SK-N-SH treated with all-trans-retinoic acid at 6 μM for 48 hours (cell line): Measurements from ENCODE around the gene NTM.

Experiments used
- ATAC-seq: fragments of 200-7000 bp; cut with Tn5 transposase; 3 replicates; pipeline ENCODE4 v1.9.1; 2020; ENCODE audit warnings: mild to moderate bottlenecking, moderate library complexity
- ARNTL ChIP-seq: fragments of 450-650 bp; formaldehyde crosslinking; IDR thresholded peaks from 2 replicates; pipeline ENCODE4 v1.5.0; 2020; ENCODE audit warnings: low read depth, mild to moderate bottlenecking, moderate library complexity, borderline replicate concordance
- BACH2 ChIP-seq: fragments of 250-450 bp; sonication (Bioruptor Pico); IDR thresholded peaks from 2 replicates; pipeline ENCODE4 v1.9.0; 2021; ENCODE audit warnings: mild to moderate bottlenecking, borderline replicate concordance
- ESRRG ChIP-seq: fragments of 250-450 bp; sonication (Bioruptor Pico); IDR thresholded peaks from 2 replicates; pipeline ENCODE4 v1.6.1; 2021; ENCODE audit warnings: mild to moderate bottlenecking
- GLIS3 ChIP-seq: fragments of 250-450 bp; sonication (Bioruptor Pico); IDR thresholded peaks from 2 replicates; pipeline ENCODE4 v1.5.0; 2020; ENCODE audit warnings: mild to moderate bottlenecking, moderate library complexity
- PPARA ChIP-seq: fragments of 250-450 bp; sonication (Bioruptor Pico); IDR thresholded peaks from 2 replicates; pipeline ENCODE4 v1.5.0; 2020; ENCODE audit warnings: mild to moderate bottlenecking, borderline replicate concordance
- RARB ChIP-seq: fragments of 250-450 bp; sonication (Bioruptor Pico); IDR thresholded peaks from 2 replicates; pipeline ENCODE4 v1.8.0; 2021; ENCODE audit warnings: mild to moderate bottlenecking, moderate library complexity
- SNAI2 ChIP-seq: fragments of 250-450 bp; sonication (Bioruptor Pico); IDR thresholded peaks from 2 replicates; pipeline ENCODE4 v1.5.0; 2020; ENCODE audit warnings: mild to moderate bottlenecking, moderate library complexity
- TOX ChIP-seq: fragments of 250-450 bp; sonication (Bioruptor Pico); IDR thresholded peaks from 2 replicates; pipeline ENCODE4 v1.8.0; 2021; ENCODE audit warnings: mild to moderate bottlenecking, moderate library complexity, borderline replicate concordance
- ZC3H10 ChIP-seq: fragments of 250-450 bp; sonication (Bioruptor Pico); IDR thresholded peaks from 2 replicates; pipeline ENCODE4 v1.5.1; 2021; ENCODE audit warnings: mild to moderate bottlenecking, moderate library complexity
- ZFP3 ChIP-seq: fragments of 250-450 bp; sonication (Bioruptor Pico); IDR thresholded peaks from 2 replicates; pipeline ENCODE4 v1.5.0; 2020; ENCODE audit warnings: mild to moderate bottlenecking, moderate library complexity
- ZFP30 ChIP-seq: fragments of 450-650 bp; formaldehyde crosslinking; IDR thresholded peaks from 2 replicates; pipeline ENCODE4 v1.5.0; 2022; ENCODE audit warnings: mild to moderate bottlenecking, moderate library complexity
- ZNF8 ChIP-seq: fragments of 450-650 bp; formaldehyde crosslinking; IDR thresholded peaks from 2 replicates; pipeline ENCODE4 v1.5.0; 2020; ENCODE audit warnings: mild to moderate bottlenecking, moderate library complexity
- TF ChIP-seq, protein P1 (sequence below): fragments of 250-450 bp; sonication (Bioruptor Pico); IDR thresholded peaks from 2 replicates; pipeline ENCODE4 v1.5.0; 2020; ENCODE audit warnings: mild to moderate bottlenecking, moderate library complexity
- TF ChIP-seq, protein P2 (sequence below): fragments of 250-450 bp; sonication (Bioruptor Pico); IDR thresholded peaks from 2 replicates; pipeline ENCODE4 v1.5.1; 2020; ENCODE audit warnings: low read depth, mild to moderate bottlenecking, moderate library complexity
- TF ChIP-seq, protein P3 (sequence below): fragments of 250-450 bp; sonication (Bioruptor Pico); IDR thresholded peaks from 2 replicates; pipeline ENCODE4 v1.8.0; 2021; ENCODE audit warnings: low read depth, mild to moderate bottlenecking, moderate library complexity, borderline replicate concordance
- TF ChIP-seq, protein P4 (sequence below): fragments of 250-450 bp; sonication (Bioruptor Pico); IDR thresholded peaks from 2 replicates; pipeline ENCODE4 v1.8.0; 2020; ENCODE audit warnings: mild to moderate bottlenecking, moderate library complexity, borderline replicate concordance

NTM gene

DNA sequence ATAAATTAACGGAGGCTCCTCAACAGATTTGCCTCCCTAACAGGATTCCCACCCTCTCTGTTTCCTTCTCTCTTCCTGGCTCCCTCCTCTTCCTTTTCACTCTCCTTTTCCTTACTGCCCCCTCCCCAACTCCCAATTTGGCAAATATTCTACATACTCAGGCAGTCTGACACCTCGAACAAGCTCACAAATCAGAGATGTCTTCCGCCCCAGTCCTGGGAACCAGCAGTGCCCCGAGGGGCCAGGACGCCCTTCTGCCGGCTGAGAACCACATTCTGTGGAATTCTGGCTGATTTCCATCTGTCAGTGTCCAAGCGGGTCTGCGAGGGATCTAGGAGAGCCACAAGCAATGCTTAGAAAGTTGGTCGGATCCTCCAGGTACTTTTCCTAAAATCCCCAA lies 94.0 kb downstream of the NTM start (continued):
- TF ChIP-seq, protein P1, sequence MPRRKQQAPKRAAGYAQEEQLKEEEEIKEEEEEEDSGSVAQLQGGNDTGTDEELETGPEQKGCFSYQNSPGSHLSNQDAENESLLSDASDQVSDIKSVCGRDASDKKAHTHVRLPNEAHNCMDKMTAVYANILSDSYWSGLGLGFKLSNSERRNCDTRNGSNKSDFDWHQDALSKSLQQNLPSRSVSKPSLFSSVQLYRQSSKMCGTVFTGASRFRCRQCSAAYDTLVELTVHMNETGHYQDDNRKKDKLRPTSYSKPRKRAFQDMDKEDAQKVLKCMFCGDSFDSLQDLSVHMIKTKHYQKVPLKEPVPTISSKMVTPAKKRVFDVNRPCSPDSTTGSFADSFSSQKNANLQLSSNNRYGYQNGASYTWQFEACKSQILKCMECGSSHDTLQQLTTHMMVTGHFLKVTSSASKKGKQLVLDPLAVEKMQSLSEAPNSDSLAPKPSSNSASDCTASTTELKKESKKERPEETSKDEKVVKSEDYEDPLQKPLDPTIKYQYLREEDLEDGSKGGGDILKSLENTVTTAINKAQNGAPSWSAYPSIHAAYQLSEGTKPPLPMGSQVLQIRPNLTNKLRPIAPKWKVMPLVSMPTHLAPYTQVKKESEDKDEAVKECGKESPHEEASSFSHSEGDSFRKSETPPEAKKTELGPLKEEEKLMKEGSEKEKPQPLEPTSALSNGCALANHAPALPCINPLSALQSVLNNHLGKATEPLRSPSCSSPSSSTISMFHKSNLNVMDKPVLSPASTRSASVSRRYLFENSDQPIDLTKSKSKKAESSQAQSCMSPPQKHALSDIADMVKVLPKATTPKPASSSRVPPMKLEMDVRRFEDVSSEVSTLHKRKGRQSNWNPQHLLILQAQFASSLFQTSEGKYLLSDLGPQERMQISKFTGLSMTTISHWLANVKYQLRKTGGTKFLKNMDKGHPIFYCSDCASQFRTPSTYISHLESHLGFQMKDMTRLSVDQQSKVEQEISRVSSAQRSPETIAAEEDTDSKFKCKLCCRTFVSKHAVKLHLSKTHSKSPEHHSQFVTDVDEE (CRISPR knock-in tag) = no peak
- no peak for TF ChIP-seq BACH2 (CRISPR knock-in tag)
- TF ChIP-seq ESRRG (CRISPR knock-in tag) = no peak
- no peak for TF ChIP-seq ARNTL (CRISPR knock-in tag)
- no peak for TF ChIP-seq PPARA (CRISPR knock-in tag)

DNA sequence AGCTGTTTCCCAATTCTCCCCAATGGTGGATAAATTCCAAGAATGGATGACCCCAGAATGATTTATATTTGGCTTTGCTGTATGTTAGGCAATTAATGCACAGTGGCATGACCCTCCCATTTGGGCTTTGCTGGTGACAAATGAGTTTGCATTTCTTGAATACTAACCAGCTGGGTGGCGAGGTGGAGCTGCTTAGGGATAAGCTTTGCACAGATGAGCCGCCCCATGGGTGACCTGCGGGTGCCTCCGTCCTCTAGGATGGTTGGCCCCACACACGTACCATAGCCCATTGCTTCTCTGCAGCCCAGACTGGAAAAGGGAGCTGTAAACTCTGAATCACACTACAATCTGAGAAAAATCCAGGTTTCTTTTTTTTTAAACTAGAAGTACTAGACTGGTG lies 94.6 kb downstream of the NTM start:
- ATAC-seq = no peak
- no peak for TF ChIP-seq PPARA (CRISPR knock-in tag)
- TF ChIP-seq ZFP30 (CRISPR knock-in tag) = no peak
- no peak for TF ChIP-seq RARB
- no peak for TF ChIP-seq SNAI2 (CRISPR knock-in tag)
- no peak for TF ChIP-seq ESRRG (CRISPR knock-in tag)

DNA sequence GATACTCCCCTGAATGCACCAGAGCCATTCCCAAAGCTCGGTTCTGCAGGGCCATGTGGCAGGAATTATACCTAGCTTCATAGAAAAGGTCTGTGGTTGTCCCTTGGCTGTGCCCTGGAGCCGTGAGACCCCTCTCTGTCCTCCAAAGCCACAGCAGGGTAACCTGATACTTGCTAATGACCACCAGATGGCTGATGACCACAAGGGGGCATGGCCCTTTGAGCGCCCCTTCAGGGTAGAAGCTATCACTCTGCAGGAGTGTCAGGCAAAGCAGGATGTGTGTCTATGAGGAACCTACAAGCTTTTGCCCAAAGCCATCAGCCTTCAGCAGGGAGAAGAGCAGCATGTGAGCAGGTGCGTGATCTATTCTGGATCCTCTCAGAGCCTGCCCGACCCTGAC lies 95.3 kb downstream of the NTM start:
- TF ChIP-seq ZFP30 (CRISPR knock-in tag) (no peak), ARNTL (CRISPR knock-in tag) (no peak)
- ATAC-seq = no peak

DNA sequence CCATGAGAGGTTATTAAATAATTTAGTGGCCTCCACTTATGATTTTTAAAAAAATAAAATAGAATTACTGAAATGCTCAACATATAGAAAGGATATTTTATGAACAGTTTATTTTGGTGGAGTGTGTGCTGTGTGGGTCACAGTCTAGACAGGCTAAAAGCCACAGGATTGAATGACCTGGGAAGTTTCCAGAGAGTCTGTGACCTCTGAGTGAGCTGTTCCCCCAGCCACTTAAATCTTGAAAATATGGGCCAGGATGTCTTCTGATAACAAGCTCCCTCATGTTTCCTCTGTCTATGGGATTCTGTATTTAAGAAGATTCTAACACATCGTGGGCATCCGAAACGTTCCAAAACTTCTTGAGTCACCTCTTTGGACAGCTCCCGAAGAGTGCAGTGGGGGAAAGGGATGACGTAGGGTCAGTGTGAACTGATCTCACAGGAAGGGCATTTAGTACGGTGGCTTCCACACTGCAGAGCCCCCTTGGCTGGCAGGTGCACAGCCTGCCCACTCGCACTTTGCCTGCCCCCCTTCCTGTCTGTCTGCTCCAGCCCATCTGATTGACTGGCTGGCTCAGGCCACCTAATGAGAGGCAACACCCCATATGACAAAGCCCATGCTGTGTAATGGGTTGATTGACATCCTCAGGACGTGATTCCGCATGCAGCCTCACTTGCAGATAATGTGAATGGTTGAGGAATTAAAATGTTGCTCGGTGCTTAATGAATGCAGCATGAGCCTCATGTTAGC lies 97.4 kb downstream of the NTM start:
- TF ChIP-seq ZFP3 (CRISPR knock-in tag) = no peak
- no peak for TF ChIP-seq ZC3H10
- TF ChIP-seq TOX (CRISPR knock-in tag) = no peak
- no peak for ATAC-seq

DNA sequence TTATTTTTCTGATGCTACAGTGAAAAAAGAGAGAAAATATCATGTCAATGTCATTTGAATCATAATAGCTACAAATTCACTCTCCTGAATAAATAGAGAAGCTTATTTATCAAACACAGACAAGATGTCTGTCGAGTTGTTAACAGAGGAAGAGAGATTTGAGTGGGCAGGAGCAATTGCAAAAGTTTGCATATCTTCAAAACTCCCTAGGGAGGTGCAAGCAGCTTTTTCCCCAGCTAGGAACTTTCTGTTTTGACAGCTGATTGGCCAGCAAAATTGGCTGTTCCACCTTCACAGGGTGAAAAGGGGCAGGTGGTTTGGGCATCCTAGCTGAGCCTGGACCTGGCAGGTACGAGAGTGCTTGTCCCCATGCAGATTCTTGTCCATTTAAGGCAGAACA lies 98.2 kb downstream of the NTM start:
- no peak for TF ChIP-seq RARB
- no peak for TF ChIP-seq ZNF8 (CRISPR knock-in tag)
- TF ChIP-seq ESRRG (CRISPR knock-in tag) = no peak
- no peak for TF ChIP-seq ZFP30 (CRISPR knock-in tag)
- TF ChIP-seq, protein P1 (CRISPR knock-in tag) = no peak
- no peak for TF ChIP-seq TOX (CRISPR knock-in tag)
- TF ChIP-seq, protein P2, sequence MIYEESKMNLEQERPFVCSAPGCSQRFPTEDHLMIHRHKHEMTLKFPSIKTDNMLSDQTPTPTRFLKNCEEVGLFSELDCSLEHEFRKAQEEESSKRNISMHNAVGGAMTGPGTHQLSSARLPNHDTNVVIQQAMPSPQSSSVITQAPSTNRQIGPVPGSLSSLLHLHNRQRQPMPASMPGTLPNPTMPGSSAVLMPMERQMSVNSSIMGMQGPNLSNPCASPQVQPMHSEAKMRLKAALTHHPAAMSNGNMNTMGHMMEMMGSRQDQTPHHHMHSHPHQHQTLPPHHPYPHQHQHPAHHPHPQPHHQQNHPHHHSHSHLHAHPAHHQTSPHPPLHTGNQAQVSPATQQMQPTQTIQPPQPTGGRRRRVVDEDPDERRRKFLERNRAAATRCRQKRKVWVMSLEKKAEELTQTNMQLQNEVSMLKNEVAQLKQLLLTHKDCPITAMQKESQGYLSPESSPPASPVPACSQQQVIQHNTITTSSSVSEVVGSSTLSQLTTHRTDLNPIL = no peak
- TF ChIP-seq ZFP3 (CRISPR knock-in tag) = no peak
- TF ChIP-seq, protein P3, sequence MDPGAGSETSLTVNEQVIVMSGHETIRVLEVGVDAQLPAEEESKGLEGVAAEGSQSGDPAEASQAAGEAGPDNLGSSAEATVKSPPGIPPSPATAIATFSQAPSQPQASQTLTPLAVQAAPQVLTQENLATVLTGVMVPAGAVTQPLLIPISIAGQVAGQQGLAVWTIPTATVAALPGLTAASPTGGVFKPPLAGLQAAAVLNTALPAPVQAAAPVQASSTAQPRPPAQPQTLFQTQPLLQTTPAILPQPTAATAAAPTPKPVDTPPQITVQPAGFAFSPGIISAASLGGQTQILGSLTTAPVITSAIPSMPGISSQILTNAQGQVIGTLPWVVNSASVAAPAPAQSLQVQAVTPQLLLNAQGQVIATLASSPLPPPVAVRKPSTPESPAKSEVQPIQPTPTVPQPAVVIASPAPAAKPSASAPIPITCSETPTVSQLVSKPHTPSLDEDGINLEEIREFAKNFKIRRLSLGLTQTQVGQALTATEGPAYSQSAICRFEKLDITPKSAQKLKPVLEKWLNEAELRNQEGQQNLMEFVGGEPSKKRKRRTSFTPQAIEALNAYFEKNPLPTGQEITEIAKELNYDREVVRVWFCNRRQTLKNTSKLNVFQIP (CRISPR knock-in tag) = no peak
- TF ChIP-seq GLIS3 (CRISPR knock-in tag) = no peak
- TF ChIP-seq, protein P4, sequence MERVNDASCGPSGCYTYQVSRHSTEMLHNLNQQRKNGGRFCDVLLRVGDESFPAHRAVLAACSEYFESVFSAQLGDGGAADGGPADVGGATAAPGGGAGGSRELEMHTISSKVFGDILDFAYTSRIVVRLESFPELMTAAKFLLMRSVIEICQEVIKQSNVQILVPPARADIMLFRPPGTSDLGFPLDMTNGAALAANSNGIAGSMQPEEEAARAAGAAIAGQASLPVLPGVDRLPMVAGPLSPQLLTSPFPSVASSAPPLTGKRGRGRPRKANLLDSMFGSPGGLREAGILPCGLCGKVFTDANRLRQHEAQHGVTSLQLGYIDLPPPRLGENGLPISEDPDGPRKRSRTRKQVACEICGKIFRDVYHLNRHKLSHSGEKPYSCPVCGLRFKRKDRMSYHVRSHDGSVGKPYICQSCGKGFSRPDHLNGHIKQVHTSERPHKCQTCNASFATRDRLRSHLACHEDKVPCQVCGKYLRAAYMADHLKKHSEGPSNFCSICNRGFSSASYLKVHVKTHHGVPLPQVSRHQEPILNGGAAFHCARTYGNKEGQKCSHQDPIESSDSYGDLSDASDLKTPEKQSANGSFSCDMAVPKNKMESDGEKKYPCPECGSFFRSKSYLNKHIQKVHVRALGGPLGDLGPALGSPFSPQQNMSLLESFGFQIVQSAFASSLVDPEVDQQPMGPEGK (CRISPR knock-in tag) = no peak
- ATAC-seq = no peak
